GM12875 (cell line): ENCODE results near the gene MITF.

Experiments
- H3K4me3 ChIP-seq: one replicate; pipeline ENCODE4 v1.5.1; 2011; ENCODE audit warnings: low read depth, low read length, control low read depth
- TF ChIP-seq, protein P1 (sequence below): IDR thresholded peaks from 2 replicates; pipeline ENCODE4 v1.5.1; 2011; ENCODE audit warnings: low read depth, mild to moderate bottlenecking, control low read depth, inconsistent platforms, low read length, moderate library complexity, borderline replicate concordance; ENCODE audit not compliant: insufficient read depth

Gene MITF

GRCh38 chr3:69747511-69748258 lies 8.4 kb downstream of the MITF start:
- no peak overlapping the region for H3K4me3 ChIP-seq
- TF ChIP-seq, protein P1, sequence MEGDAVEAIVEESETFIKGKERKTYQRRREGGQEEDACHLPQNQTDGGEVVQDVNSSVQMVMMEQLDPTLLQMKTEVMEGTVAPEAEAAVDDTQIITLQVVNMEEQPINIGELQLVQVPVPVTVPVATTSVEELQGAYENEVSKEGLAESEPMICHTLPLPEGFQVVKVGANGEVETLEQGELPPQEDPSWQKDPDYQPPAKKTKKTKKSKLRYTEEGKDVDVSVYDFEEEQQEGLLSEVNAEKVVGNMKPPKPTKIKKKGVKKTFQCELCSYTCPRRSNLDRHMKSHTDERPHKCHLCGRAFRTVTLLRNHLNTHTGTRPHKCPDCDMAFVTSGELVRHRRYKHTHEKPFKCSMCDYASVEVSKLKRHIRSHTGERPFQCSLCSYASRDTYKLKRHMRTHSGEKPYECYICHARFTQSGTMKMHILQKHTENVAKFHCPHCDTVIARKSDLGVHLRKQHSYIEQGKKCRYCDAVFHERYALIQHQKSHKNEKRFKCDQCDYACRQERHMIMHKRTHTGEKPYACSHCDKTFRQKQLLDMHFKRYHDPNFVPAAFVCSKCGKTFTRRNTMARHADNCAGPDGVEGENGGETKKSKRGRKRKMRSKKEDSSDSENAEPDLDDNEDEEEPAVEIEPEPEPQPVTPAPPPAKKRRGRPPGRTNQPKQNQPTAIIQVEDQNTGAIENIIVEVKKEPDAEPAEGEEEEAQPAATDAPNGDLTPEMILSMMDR = no peak

- H3K4me3 ChIP-seq = no peak overlapping the region
- TF ChIP-seq, protein P1 = no peak
These were observed 9.2 kb downstream of the MITF start for GRCh38 chr3:69748503-69748902.

- no peak overlapping the region for H3K4me3 ChIP-seq
- TF ChIP-seq, protein P1 = no peak
These were observed 10.2 kb downstream of the MITF start for GRCh38 chr3:69749461-69749860.

- no peak overlapping the region for H3K4me3 ChIP-seq
- TF ChIP-seq, protein P1 = no peak
These were observed 11.3 kb downstream of the MITF start for GRCh38 chr3:69750549-69750948.

DNA sequence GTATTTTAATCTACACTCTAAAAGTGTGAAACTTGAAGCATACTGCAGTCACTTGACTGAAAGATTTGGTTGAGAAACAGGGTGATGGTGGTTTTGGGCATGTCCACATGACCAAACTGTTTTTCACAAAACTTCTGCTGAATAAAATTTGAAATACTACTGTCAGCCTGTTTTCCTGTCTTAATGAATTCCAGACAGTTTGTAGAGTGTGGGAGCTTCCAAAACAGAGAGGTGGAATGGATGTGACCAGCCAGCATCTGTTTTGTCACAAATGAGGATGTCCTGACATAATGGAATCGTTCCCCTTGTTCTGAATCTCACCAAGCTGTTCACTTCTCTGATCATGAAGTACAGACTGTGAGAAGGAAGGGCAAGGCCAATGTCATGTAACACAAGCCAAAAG lies 11.8 kb downstream of the MITF start:
- no peak overlapping the region for H3K4me3 ChIP-seq
- TF ChIP-seq, protein P1 = no peak

GRCh38 chr3:69752241-69752640 lies 13.0 kb downstream of the MITF start:
- H3K4me3 ChIP-seq = no peak overlapping the region
- TF ChIP-seq, protein P1 = no peak

- TF ChIP-seq, protein P1 = no peak
- no peak overlapping the region for H3K4me3 ChIP-seq
These were observed 14.0 kb downstream of the MITF start for GRCh38 chr3:69753179-69753775.
